Mesendoderm (in vitro differentiated cells): Measurements from ENCODE around the gene CDH16.

Experiments used
- DNase-seq: peaks from one replicate; pipeline ENCODE4 v3.0.0; 2013
- H2AK5ac ChIP-seq: 2 replicates; pipeline ENCODE4 v1.6.1; 2013; ENCODE audit warnings: low read length, inconsistent platforms
- H2BK120ac ChIP-seq: 2 replicates; pipeline ENCODE4 v1.6.1; 2013; ENCODE audit warnings: low read depth, mild to moderate bottlenecking, low read length, moderate library complexity, mixed read lengths
- H2BK15ac ChIP-seq: replicated peaks from 2 replicates; pipeline ENCODE4 v1.6.1; 2013; ENCODE audit warnings: low read depth, mild to moderate bottlenecking, moderate library complexity
- H2BK5ac ChIP-seq: 2 replicates; pipeline ENCODE4 v1.6.1; 2013; ENCODE audit warnings: low read length, inconsistent platforms
- H3K18ac ChIP-seq: 2 replicates; pipeline ENCODE4 v1.6.1; 2013; ENCODE audit warnings: mild to moderate bottlenecking, low read length, mixed read lengths
- H3K23ac ChIP-seq: one replicate; pipeline ENCODE4 v1.6.1; 2013; ENCODE audit warnings: low read length
- H3K27ac ChIP-seq: 2 replicates; pipeline ENCODE4 v1.5.1; 2013; ENCODE audit warnings: low read depth, mild to moderate bottlenecking, inconsistent platforms, low read length, moderate library complexity
- H3K27me3 ChIP-seq: 2 replicates; pipeline ENCODE4 v1.6.1; 2013; ENCODE audit warnings: low read length, control low read depth, mild to moderate bottlenecking, inconsistent platforms; ENCODE audit not compliant: insufficient read depth, poor library complexity
- H3K36me3 ChIP-seq: 2 replicates; pipeline ENCODE4 v1.6.1; 2013; ENCODE audit warnings: low read length, inconsistent platforms; ENCODE audit not compliant: control insufficient read depth, insufficient read depth
- H3K4ac ChIP-seq: one replicate; pipeline ENCODE4 v1.6.1; 2013; ENCODE audit warnings: low read depth, mild to moderate bottlenecking, low read length, moderate library complexity
- H3K4me1 ChIP-seq: 2 replicates; pipeline ENCODE4 v1.6.1; 2013; ENCODE audit warnings: low read depth, low read length, inconsistent platforms; ENCODE audit not compliant: control insufficient read depth
- H3K4me2 ChIP-seq: 2 replicates; pipeline ENCODE4 v1.6.1; 2013; ENCODE audit warnings: low read length
- H3K4me3 ChIP-seq: 2 replicates; pipeline ENCODE4 v1.5.1; 2013; ENCODE audit warnings: mild to moderate bottlenecking, low read length
- H3K56ac ChIP-seq: one replicate; pipeline ENCODE4 v1.6.1; 2013; ENCODE audit warnings: low read length
- H3K79me1 ChIP-seq: 2 replicates; pipeline ENCODE4 v1.6.1; 2013; ENCODE audit warnings: low read length, inconsistent platforms
- H3K79me2 ChIP-seq: 2 replicates; pipeline ENCODE4 v1.6.1; 2013; ENCODE audit warnings: mild to moderate bottlenecking, low read length; ENCODE audit not compliant: control insufficient read depth, insufficient read depth
- H3K9ac ChIP-seq: 2 replicates; pipeline ENCODE4 v1.6.1; 2013; ENCODE audit warnings: low read length, inconsistent platforms
- H4K5ac ChIP-seq: one replicate; pipeline ENCODE4 v1.6.1; 2013; ENCODE audit warnings: low read length
- H4K8ac ChIP-seq: one replicate; pipeline ENCODE4 v1.6.1; 2013; ENCODE audit warnings: low read depth, mild to moderate bottlenecking, control low read depth, low read length, moderate library complexity
- WGBS: extraction: QIAGEN DNeasy Blood & Tissue Kit; methylation state at CpG from one replicate; pipeline ENCODE4 v1.1.7; 2013; ENCODE audit warnings: low lambda C conversion rate, missing lambda C conversion rate; ENCODE audit not compliant: insufficient coverage; ENCODE audit errors: extremely low coverage; 5-methylcytosine and 5-hydroxymethylcytosine counted together

CDH16 gene

GRCh38 chr16:66891360-66891759, 27.3 kb downstream of the CDH16 start:
- no peak for DNase-seq
- Histone ChIP-seq H3K27ac (no peak overlapping the region), H3K27me3 (no peaks in the 10 kb centered on the region), H4K5ac (no peak overlapping the region), H3K56ac (no peak overlapping the region), H3K4ac (no peak overlapping the region), H3K4me3 (no peak overlapping the region), H3K18ac (no peak overlapping the region), H3K79me2 (no peaks in the 10 kb centered on the region), H3K36me3 (no peaks in the 10 kb centered on the region), H3K4me1 (no peaks in the 10 kb centered on the region), H2BK15ac (no peak overlapping the region), H4K8ac (no peak overlapping the region), H3K23ac (no peak overlapping the region), H2BK120ac (no peak overlapping the region), H2AK5ac (no peak overlapping the region), H3K79me1 (no peaks in the 10 kb centered on the region), H2BK5ac (no peak overlapping the region), H3K9ac (no peak overlapping the region), H3K4me2 (no peak overlapping the region)
- WGBS, result no CpG with 5 or more reads among the region's 4 CpGs

GRCh38 chr16:66890799-66891198, 27.9 kb downstream of the CDH16 start:
- H2BK15ac ChIP-seq, result no peak overlapping the region
- H2BK120ac ChIP-seq, result no peak overlapping the region
- WGBS, result no CpG with 5 or more reads among the region's 2 CpGs
- no peak overlapping the region for H3K56ac ChIP-seq
- H3K9ac ChIP-seq, result no peak overlapping the region
- DNase-seq, result no peak
- no peaks in the 10 kb centered on the region for H3K79me1 ChIP-seq
- no peak overlapping the region for H3K4me2 ChIP-seq
- no peaks in the 10 kb centered on the region for H3K4me1 ChIP-seq
- H2AK5ac ChIP-seq, result no peak overlapping the region
- no peak overlapping the region for H4K8ac ChIP-seq
- H3K79me2 ChIP-seq, result no peaks in the 10 kb centered on the region
- no peaks in the 10 kb centered on the region for H3K36me3 ChIP-seq
- H3K23ac ChIP-seq, result no peak overlapping the region
- no peak overlapping the region for H3K27ac ChIP-seq
- H3K27me3 ChIP-seq, result no peaks in the 10 kb centered on the region
- H3K4me3 ChIP-seq, result no peak overlapping the region
- H2BK5ac ChIP-seq, result no peak overlapping the region
- no peak overlapping the region for H3K4ac ChIP-seq
- no peak overlapping the region for H4K5ac ChIP-seq
- H3K18ac ChIP-seq, result no peak overlapping the region

DNA sequence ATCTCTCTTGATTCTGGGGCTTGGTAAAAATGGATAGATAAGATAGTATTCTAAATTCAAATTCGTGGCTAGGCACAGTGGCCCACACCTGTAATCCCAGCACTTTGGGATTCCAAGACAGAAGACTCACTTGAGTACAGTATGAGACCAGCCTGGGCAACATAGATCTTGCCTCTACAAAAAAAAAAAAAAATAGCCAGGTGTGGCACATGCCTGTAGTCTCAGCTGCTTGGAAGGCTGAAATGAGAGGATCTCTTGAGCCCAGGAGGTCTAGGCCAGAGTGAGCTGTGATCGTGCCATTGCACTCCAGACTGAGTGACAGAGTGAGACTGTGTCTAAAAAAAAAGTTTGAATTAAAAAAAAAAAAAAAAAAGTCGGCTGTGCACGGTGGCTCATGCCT, 29.1 kb downstream of the CDH16 start:
- Histone ChIP-seq H3K4me3 (no peak overlapping the region), H3K18ac (no peak overlapping the region), H2BK5ac (no peak overlapping the region), H4K5ac (no peak overlapping the region), H4K8ac (no peak overlapping the region), H3K4me1 (no peaks in the 10 kb centered on the region), H3K4me2 (no peak overlapping the region), H3K79me2 (no peaks in the 10 kb centered on the region), H2BK15ac (no peak overlapping the region), H3K23ac (no peak overlapping the region), H3K9ac (no peak overlapping the region), H3K27ac (no peak overlapping the region), H2BK120ac (no peak overlapping the region), H3K4ac (no peak overlapping the region), H3K36me3 (peaks cover 2% of the 10 kb centered on the region), H3K27me3 (no peaks in the 10 kb centered on the region), H2AK5ac (no peak overlapping the region), H3K79me1 (peaks cover 3% of the 10 kb centered on the region), H3K56ac (no peak overlapping the region)
- WGBS, result no CpG with 5 or more reads among the region's 4 CpGs
- DNase-seq, result no peak

DNA sequence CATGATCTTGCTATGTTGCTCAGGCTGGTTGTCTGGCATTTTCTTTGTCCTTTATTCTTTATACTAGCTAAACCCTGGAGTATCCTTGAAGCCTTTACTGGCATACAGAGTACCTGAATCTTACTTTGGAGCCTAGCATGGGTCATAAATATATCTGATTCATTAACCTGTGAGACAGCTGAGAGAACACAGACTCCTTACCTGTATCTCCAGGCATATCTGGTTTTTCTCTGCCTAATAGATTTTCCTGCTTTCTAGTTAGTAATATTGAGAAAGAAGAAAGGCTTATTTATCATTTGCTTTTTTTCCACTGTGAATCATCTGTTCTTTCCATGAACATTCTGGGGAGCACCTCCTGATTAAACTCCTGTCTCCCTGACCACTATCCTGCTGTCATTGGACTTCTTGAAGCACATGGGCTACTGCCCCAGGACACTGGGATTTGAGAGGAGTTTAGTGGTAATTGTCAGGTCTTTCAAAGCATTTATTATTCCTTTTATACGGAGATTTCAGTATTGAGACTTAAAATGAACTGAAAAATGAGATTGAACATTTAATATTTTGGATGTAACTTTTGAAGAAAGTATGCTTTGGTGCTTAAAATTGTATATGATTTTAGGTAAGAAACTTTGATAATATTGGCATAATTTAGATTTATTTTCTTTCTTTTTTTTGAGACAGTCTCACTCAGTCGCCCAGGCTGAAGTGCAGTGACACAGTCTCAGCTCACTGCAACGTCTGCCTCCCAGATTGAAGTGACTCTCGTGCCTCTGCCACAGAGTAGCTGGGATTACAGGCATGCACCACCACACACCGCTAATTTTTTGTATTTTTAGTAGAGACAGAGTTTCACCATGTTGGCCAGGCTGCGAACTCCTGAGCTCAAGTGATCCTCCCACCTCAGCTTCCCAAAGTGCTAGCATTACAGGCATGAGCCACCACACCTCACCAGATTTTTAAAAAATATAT, 29.8 kb downstream of the CDH16 start:
- Histone ChIP-seq H3K4ac (no peak overlapping the region), H2BK120ac (no peak overlapping the region), H3K36me3 (peaks cover 4% of the 10 kb centered on the region), H3K9ac (no peak overlapping the region), H3K79me2 (no peaks in the 10 kb centered on the region), H4K5ac (no peak overlapping the region), H3K4me2 (no peak overlapping the region), H4K8ac (no peak overlapping the region), H3K56ac (no peak overlapping the region), H3K4me1 (no peaks in the 10 kb centered on the region), H3K27ac (no peak overlapping the region), H3K79me1 (peaks cover 5% of the 10 kb centered on the region), H3K27me3 (no peaks in the 10 kb centered on the region), H2AK5ac (no peak overlapping the region), H2BK15ac (no peak overlapping the region), H2BK5ac (no peak overlapping the region), H3K18ac (no peak overlapping the region), H3K4me3 (no peak overlapping the region), H3K23ac (no peak overlapping the region)
- no CpG with 5 or more reads among the region's 6 CpGs for WGBS
- no peak for DNase-seq

DNA sequence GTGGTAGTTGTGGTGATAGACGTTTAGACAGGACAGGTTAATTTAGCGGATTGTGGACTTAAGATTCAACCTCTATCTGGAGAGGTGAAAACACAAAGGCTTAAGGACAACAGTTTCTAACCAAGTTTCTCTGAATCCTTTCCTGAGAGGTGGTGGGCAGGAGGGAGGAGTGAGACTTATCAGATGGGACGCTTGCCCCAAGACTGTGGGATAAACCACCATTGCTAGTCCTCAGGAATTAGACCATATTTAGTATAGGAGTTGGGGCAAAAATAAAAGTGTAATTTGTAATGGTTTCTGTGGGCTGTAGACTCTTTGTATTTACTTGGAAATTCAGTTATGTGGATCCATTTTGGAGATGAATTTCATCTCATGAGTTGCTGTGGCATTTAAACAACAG, 31.8 kb downstream of the CDH16 start:
- Histone ChIP-seq H3K79me2 (peaks cover 4% of the 10 kb centered on the region), H2BK120ac (no peak overlapping the region), H3K56ac (no peak overlapping the region), H2BK15ac (no peak overlapping the region), H3K9ac (no peak overlapping the region), H2BK5ac (no peak overlapping the region), H3K4me1 (no peaks in the 10 kb centered on the region), H3K4ac (no peak overlapping the region), H3K4me3 (no peak overlapping the region), H3K4me2 (no peak overlapping the region), H3K27me3 (no peaks in the 10 kb centered on the region), H3K79me1 (peaks cover 9% of the 10 kb centered on the region), H3K36me3 (peaks cover 4% of the 10 kb centered on the region), H2AK5ac (no peak overlapping the region), H4K5ac (no peak overlapping the region), H3K27ac (no peak overlapping the region), H3K23ac (no peak overlapping the region), H4K8ac (no peak overlapping the region), H3K18ac (no peak overlapping the region)
- no peak for DNase-seq
- WGBS, result no CpG with 5 or more reads among the region's 3 CpGs
